Activated B cell treated with CpG ODN at 0.5 μM for 24 hours (primary cell): ENCODE results near the gene TMED1. TPM values are rescaled to one million over a fixed set of nuclear protein-coding genes. Genes with fewer than 3 reads are reported as not detected.

ENCODE experiments used
- ATAC-seq: fragments of 200-7000 bp; cut with Tn5 transposase; one replicate; pipeline ENCODE4 v1.10.0; 2021; ENCODE audit warnings: low read depth, mild to moderate bottlenecking, moderate library complexity
- CTCF ChIA-PET: fragments of 350-600 bp; sonication (Branson Sonifier 250); formaldehyde crosslinking; loops from one replicate; lab custom pipeline; 2021; ENCODE audit warnings: antibody characterized with exemption; lab: Charles Lee
- POLR2A ChIA-PET: fragments of 350-600 bp; sonication (Branson Sonifier 250); formaldehyde crosslinking; loops from one replicate; lab custom pipeline; 2021; ENCODE audit warnings: antibody characterized with exemption; lab: Charles Lee
- DNase-seq: peaks from one replicate; pipeline ENCODE4 v3.0.0; 2022
- H3K27ac Mint-ChIP-seq: one replicate; pipeline ENCODE4 v1.8.0; 2020; ENCODE audit warnings: mixed read lengths
- H3K27me3 Mint-ChIP-seq: one replicate; pipeline ENCODE4 v1.8.0; 2021; ENCODE audit warnings: mixed read lengths
- H3K36me3 Mint-ChIP-seq: one replicate; pipeline ENCODE4 v1.8.0; 2021; ENCODE audit warnings: low read depth, mixed read lengths
- H3K4me1 Mint-ChIP-seq: one replicate; pipeline ENCODE4 v1.8.0; 2021; ENCODE audit warnings: mixed read lengths
- H3K4me3 Mint-ChIP-seq: one replicate; pipeline ENCODE4 v1.8.0; 2020; ENCODE audit warnings: mild to moderate bottlenecking, mixed read lengths
- H3K9me3 Mint-ChIP-seq: one replicate; pipeline ENCODE4 v1.8.0; 2020; ENCODE audit warnings: mixed read lengths
- intact Hi-C: fragments of 100-400 bp; cut with micrococcal nuclease; formaldehyde crosslinking; loops from one replicate; pipeline ENCODE4 v1.15.1; 2024
- total RNA-seq: library from RNA; stranded (reverse); gene quantifications from 2 replicates; pipeline ENCODE4 v1.2.3, GENCODE V29; 2022
- TF ChIP-seq, protein P1 (sequence below): fragments of 200-600 bp; IDR thresholded peaks from one replicate; pipeline ENCODE4 v1.8.0; 2022; ENCODE audit warnings: antibody characterized with exemption, mild to moderate bottlenecking

TMED1 gene, protein sequence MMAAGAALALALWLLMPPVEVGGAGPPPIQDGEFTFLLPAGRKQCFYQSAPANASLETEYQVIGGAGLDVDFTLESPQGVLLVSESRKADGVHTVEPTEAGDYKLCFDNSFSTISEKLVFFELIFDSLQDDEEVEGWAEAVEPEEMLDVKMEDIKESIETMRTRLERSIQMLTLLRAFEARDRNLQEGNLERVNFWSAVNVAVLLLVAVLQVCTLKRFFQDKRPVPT
- total RNA-seq = 11.9 and 15.7 TPM in 2 replicates

- POLR2A ChIA-PET = interaction anchor here (0.5 to 2.3 kb wide), 30 partner anchors 15 to 721 kb away, joined by 3 to 43 read pairs (median 7); partner anchors contain the start of genes CARM1, CCDC159, DNM2 and LDLR
- TF ChIP-seq, protein P1, sequence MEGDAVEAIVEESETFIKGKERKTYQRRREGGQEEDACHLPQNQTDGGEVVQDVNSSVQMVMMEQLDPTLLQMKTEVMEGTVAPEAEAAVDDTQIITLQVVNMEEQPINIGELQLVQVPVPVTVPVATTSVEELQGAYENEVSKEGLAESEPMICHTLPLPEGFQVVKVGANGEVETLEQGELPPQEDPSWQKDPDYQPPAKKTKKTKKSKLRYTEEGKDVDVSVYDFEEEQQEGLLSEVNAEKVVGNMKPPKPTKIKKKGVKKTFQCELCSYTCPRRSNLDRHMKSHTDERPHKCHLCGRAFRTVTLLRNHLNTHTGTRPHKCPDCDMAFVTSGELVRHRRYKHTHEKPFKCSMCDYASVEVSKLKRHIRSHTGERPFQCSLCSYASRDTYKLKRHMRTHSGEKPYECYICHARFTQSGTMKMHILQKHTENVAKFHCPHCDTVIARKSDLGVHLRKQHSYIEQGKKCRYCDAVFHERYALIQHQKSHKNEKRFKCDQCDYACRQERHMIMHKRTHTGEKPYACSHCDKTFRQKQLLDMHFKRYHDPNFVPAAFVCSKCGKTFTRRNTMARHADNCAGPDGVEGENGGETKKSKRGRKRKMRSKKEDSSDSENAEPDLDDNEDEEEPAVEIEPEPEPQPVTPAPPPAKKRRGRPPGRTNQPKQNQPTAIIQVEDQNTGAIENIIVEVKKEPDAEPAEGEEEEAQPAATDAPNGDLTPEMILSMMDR = no peak
- peak within 1 kb of the TSS; percentile 97 for H3K4me3 Mint-ChIP-seq
- intact Hi-C loops = loop anchor here (1.0 to 2.0 kb wide), 7 partner anchors 28 to 233 kb away; partner anchors contain the start of genes CARM1, ILF3 and QTRT1
- DNase-seq (peak; percentile 86), ATAC-seq (peak; percentile 87)
- H3K9me3 Mint-ChIP-seq = peaks cover 11% of the 10 kb centered on the region
- peaks cover 18% of the 10 kb centered on the region for H3K4me1 Mint-ChIP-seq
- peak within 1 kb of the TSS; percentile 99 for H3K27ac Mint-ChIP-seq
- peaks cover 32% of the 10 kb centered on the region for H3K36me3 Mint-ChIP-seq
- no peaks in the 10 kb centered on the region for H3K27me3 Mint-ChIP-seq
- CTCF ChIA-PET = interaction anchor here (1.1 to 3.1 kb wide), 5 partner anchors 29 to 118 kb away, joined by 3 to 27 read pairs (median 7); partner anchors contain the start of genes CARM1 and DNM2
These were observed at the start of gene TMED1 for GRCh38 chr19:10835754-10836478. Gene TMED1, minus strand, starts transcription at chr19:10836212. Its CDS starts 21 bp downstream, at chr19:10836191.

GRCh38 chr19:10885201-10886169 lies 49.5 kb upstream of the TMED1 start:
- ChIA-PET CTCF (no interaction called here), POLR2A (no interaction called here)
- TF ChIP-seq, protein P1 = no peak
- Mint-ChIP-seq H3K4me3 (no peak overlapping the region), H3K36me3 (peaks cover 3% of the 10 kb centered on the region), H3K27me3 (no peaks in the 10 kb centered on the region), H3K9me3 (no peaks in the 10 kb centered on the region), H3K27ac (no peak overlapping the region), H3K4me1 (peaks cover 12% of the 10 kb centered on the region)
- intact Hi-C loops = no loop called here
- DNase-seq = no peak
- ATAC-seq = no peak

DNA sequence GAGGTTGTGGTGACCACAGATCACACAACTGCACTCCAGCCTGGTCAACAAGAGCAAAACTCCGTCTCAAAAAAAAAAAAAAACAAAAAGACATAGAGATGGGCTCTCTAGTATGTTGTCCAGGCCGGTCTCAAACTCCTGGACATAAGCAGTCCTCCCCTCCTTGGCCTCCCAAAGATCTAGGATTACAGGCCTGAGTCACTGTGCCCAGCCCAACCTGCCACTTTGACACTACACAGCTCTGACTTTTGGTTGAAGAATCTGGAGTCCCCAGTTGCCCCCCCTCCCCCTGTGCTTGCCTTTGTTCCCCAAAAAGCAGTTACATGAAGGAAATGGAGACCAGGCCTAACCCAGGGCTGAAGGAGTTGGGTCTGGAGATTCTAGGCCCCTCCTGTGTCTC lies 48.3 kb upstream of the TMED1 start:
- CTCF ChIA-PET = interaction anchor here (1.2 kb wide), 1 partner anchor 58 kb away, joined by 3 read pairs; no protein-coding TSS in a partner anchor
- Mint-ChIP-seq H3K27ac (no peak overlapping the region), H3K9me3 (no peaks in the 10 kb centered on the region)

GRCh38 chr19:10882108-10882457 lies 46.1 kb upstream of the TMED1 start:
- ATAC-seq = no peak
- no peaks in the 10 kb centered on the region for H3K27me3 Mint-ChIP-seq
- H3K4me1 Mint-ChIP-seq = peaks cover 22% of the 10 kb centered on the region
- intact Hi-C loops = no loop called here
- H3K4me3 Mint-ChIP-seq = no peak overlapping the region
- no peak overlapping the region for H3K27ac Mint-ChIP-seq
- TF ChIP-seq, protein P1 = no peak
- DNase-seq = no peak
- H3K9me3 Mint-ChIP-seq = no peaks in the 10 kb centered on the region
- CTCF ChIA-PET = no interaction called here
- H3K36me3 Mint-ChIP-seq = peaks cover 3% of the 10 kb centered on the region
- POLR2A ChIA-PET = interaction anchor here (0.5 kb wide), 1 partner anchor 917 kb away, joined by 3 read pairs; no protein-coding TSS in a partner anchor

More for the DNA sequence above, 48.3 kb upstream of the TMED1 start:
- no peak for DNase-seq
- POLR2A ChIA-PET = no interaction called here
- Mint-ChIP-seq H3K27me3 (no peaks in the 10 kb centered on the region), H3K4me1 (peaks cover 15% of the 10 kb centered on the region), H3K4me3 (no peak overlapping the region), H3K36me3 (peaks cover 4% of the 10 kb centered on the region)
- intact Hi-C loops = no loop called here
- TF ChIP-seq, protein P1 = no peak
- no peak for ATAC-seq
